GM18508 (cell line): ENCODE measurements around the gene ATG14.
"Not testable (repeated sequence)": the region's sequence is repeated elsewhere in the genome, so short reads cannot be mapped to it uniquely, and the experiment has no call there.

Source experiments
- ATAC-seq: cut with Tn5 transposase; IDR thresholded peaks from one replicate; pipeline ENCODE4 v1.9.1; 2021; ENCODE audit warnings: moderate number of reproducible peaks; ENCODE audit not compliant: insufficient read depth, unreplicated experiment

ATG14 gene

DNA sequence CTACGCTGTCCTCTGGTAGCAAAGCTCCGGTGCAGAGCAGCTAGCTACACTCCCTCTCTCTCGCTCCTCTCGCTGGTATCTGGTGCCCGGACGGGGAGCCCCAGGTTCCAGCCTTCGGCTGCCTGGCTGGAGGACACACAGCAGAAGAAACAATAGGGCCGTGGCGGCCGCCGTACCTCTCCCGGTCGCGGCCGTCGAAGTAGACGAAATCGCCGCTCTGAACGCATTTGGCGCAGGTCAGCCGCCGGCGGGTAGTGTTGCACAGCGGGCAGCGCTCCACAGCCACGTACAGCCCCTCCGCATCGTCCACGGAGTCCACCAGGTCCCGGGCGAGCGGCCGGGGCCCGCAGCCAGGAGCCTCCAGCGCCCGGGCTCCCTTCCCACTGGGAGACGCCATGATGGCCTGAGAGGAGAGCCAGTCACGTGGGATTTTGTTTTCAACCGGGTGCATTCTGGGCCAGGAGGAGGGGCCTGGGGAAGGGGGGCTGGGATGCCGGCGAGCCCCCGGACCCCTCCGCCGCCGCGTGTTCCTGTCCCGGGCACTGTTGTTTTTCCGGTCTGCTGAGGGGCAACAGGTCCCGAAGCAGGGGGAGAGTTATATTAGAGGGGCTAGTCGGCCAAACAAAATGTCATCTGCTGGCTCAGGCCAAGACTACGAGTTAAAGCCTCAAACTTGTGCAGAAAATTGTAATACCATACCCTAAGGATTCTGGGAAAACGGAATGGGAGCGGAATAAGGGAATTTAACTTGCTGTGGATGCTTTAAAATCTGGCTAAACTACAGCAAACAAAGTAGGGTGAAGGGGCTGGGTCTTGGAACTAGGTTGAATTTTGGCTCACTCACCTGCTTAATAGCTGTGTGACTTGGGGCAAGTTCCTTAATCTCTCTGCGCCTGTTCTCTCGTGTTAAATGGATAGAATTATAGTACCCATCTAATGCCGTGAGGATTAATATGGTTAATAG is at the start of gene ATG14:
ATG14 (minus strand) TSS at position 405 of the 964 bp plus-strand sequence; CDS start at position 397, 8 bp downstream.
- peak; percentile 68 for ATAC-seq

DNA sequence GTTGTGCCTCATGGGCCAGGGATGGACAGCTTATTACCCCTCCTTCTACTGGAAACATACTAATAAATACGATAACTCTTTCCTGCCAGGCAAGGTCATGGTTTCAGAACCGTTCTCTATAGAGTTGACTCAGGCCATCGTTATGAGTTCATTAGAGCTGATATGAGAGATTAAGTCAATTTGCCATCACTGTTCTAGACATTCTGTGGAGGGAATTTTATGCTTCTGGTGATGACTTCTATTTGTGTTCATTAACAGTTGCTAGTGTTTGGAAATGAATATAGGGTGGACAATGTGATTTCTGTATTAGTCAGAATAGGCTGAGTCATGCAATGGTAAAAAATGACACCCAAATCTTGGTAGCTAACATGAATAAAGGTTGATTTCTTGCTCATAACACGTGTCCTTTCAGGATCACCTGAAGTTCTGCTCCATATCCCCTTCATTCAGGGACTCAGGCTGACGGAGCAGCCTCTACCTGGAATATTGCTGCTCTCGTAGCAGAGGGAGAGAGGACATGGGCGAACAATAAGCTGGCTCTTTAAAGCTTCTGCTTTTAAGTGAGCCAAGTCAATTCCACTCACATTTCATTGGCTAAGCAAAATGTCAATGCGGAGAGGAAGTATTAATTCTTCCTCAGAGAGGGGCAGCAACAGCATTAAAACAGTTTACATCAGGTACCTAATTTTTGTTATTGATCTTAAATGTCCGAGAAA is 47.3 kb upstream of the ATG14 start:
- ATAC-seq = peak; percentile 84

DNA sequence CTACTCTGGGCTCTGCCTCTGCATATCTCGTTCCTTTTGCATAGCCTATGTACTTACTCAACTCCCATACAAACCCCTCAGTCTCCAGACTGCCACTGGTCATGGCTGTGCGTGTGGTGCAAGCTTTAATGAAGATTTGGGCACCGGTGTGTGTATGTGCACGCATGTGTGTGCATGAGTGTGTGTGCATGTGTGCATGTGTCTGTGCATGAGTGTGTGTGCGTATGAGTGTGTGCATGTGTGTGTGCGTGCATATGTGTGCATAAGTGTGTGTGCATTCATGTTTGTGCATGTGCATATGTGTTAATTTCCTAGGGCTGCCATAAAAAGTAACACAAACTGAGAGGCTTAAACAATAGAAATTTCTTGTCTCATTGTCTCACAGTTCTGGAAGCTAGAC is 45.9 kb upstream of the ATG14 start:
- ATAC-seq = no peak

- not testable (repeated sequence) for ATAC-seq
These were observed 44.8 kb upstream of the ATG14 start for GRCh38 chr14:55456411-55456810.

DNA sequence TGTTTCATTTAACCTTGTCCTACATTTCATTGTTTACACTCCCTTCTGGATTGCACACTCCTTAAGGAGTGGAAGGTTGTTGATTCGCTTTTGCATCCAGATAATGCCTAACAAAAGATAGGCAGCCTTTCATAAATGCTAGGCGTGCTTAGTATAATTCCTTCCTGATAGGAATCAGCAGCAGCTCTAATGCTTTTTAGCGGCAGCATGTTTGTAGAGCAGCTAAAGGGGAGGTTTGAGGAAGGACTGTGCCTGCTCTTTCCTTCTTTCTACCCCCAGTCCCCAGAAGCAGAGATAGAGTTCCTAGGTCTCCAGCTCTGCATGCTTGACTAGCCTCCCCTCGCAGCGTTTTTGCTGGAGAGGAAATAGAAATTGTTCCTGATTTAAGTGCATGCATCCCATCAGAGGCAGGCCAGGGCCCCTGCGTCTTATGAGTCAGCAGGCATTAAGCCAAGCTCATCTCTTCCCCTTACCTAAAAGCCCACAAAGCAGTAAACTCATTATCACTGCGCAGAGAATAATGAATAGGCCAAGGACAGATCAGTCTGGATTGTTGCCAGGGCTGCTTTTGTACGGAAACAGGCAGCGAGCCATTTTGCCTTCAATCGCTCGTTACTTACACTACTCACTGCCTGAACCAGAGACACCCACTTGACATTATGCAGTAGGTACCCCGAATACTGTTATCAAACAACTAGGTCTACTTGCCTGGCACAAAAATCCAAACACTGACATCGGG is 42.8 kb upstream of the ATG14 start:
- ATAC-seq = no peak

DNA sequence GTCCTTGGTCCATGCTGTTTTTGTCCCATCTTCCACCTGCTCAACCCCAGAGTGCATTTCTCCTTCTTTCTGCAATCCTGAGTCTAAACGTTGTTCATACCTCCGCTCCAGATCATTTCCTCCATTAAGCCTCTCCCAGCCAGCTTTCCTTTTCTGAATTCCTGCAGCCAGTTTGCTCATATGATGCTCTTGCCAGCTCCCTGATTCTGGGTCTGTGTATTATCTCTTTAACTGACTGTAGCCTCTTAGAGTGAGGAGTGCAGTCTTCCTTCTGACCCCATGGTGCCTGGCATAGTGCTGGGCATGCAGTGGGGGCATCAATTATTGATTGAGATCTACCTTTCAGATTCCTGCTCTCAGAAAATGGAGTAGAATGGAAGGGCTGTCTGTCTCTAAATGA is 40.3 kb upstream of the ATG14 start:
- no peak for ATAC-seq

DNA sequence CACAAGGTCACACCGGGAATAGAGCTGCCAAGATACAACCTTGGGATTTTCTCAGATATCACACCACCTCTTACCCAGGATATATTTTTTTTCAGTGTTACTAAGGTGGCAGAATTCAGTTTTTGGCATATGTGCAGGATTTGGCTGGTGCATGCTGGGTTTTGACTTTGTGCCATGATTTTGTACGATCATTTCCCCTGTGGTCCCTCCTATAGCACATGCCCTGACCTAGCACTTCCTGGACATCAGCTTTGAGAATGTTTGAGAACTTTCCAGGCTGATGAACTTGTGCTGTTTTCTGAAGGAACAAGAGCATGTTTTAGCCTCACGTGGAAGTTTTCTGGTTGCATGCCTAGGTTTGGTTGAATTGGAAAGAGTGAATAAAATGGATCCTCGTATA is 39.8 kb upstream of the ATG14 start:
- no peak for ATAC-seq

DNA sequence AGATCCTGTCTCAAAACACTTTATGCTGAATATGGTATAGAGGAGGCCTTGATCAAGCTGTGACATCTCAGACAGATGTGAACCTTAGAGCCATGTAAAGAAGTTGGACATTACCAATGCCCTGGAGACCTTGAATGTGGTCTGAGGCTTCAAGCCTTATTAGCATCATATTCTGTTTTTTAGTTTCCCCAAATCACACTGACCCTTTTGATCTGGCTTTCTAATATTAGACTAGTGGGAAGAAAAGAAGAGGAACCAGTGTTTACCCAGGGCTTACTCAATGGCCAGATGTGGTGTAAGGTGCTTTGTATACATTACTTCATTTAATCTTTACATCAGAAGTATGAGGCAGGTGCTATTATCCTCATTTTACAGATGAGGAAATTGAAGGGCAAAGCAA is 39.4 kb upstream of the ATG14 start:
- no peak for ATAC-seq

GRCh38 chr14:55450539-55450938 is 38.9 kb upstream of the ATG14 start:
- no peak for ATAC-seq

GRCh38 chr14:55450124-55450523 is 38.5 kb upstream of the ATG14 start:
- no peak for ATAC-seq

DNA sequence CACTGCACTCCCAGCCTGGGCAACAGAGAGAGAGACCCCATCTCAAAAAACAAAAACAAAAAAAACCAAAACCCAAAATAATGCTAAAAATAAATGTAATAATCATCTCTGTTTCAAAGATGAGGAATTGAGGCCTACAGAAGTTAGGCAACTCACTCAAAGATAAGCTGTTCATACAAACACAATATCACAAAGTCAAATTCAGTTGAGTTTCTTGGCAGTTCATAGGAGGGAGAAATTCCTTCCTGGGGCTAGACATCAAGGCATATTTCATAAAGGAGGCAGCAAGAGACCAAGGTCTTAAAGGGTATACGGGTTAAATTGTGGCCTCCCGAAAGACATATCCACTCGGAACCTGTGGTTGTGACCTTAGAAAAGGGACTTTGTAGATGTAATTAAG is 37.5 kb upstream of the ATG14 start:
- ATAC-seq = no peak

GRCh38 chr14:55448141-55448614 is 36.5 kb upstream of the ATG14 start:
- ATAC-seq = no peak

DNA sequence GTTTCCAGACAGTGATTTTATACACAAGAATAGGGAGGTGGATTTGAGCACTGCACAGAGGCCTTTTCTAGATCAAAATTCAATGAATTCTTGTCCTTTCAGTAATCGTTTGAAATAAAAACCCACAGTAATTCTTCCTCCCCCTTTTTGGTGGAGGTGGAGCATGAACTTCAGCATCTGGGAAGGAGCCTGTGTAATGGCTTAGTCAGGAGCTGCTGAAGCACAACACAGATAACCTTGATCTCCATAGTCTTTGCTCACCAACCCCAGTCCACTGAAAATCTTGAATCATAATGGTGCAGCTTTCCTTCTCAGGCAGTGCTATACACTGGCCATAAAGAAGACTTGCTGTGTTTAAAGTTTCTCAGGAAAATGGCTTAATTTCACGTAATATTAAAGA is 35.2 kb upstream of the ATG14 start:
- no peak for ATAC-seq

- no peak for ATAC-seq
These were observed 34.6 kb upstream of the ATG14 start for GRCh38 chr14:55446127-55446736.

DNA sequence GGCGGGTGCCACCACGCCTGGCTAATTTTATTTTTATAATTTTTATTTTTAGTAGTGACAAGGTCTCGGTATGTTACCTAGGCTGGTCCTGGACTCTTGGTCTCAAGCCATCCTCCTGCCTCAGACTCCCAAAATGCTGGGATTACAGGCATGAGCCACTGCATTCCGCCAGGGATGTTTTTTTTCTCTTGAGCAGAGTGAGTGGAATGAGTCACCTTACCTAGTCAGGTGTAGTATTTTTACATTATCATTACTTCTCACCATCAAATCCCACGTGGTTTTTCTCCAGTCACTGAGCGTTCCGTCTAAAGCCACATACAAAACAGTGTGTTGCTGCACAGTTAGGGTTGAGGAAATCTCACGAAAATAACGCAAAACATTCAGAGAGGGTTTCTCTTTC is 29.7 kb upstream of the ATG14 start:
- no peak for ATAC-seq

DNA sequence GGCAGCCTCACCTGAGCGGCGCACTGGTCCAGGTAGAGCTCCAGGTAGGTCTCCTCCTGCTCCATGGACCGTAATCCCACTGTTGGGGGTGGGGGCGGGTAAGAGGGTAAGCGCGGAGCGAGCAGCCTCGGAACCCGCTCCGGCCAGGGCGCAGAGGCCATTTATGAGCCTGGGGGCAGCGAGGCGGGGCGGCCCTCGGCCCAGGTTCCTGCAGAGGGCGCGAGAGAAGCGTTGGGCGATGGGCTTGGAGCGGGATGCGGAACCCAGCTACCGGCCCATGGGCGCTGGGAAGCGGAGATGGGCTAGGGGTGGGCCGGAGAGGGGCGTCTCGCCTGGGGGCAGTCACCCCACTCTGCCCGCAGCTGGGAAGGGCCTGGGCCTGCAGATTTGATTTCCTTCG is 28.8 kb upstream of the ATG14 start, which contains the start of gene TBPL2:
TBPL2 (minus strand) TSS at position 232 of the 400 bp plus-strand sequence; CDS start at position 65, 167 bp downstream.
- ATAC-seq = no peak

- ATAC-seq = no peak
These were observed 26.5 kb upstream of the ATG14 start for GRCh38 chr14:55438066-55438683.

DNA sequence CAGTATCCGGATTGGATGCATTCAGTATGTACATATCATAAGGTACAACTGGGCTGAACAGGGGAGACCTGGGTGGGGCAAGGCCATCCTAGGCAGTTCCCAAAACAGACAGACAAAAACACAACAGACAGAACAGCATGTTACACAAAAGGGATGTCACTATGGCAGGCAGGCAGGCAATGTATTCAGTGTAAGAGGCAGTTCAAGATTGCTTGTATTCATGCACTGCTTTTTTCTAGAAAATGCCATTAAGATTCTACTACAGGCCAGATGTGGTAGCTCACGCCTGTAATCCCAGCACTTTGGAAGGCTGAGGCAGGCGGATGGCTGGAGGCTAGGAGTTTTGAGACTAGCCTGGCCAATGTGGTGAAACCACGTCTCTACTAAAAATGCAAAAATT is 25.3 kb upstream of the ATG14 start:
- no peak for ATAC-seq

DNA sequence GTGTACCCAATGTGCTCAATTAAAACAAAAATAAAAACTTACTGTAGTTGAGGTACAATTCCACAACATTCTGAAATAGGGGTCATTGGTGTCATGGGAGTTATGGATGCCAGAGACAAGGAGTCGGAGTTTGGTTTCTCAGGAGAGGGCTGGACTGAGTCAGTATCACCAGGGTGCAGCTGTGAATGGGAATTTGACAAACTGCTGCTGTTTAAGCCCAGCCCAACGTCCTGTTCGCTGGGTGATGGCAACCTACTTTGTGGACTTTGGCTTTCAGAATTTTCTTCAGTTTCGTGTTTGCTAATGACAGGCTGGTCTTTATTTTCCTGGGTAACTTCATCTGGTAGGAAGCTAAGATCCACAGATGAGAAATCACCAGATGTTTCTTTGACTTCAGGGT is 24.9 kb upstream of the ATG14 start:
- no peak for ATAC-seq

GRCh38 chr14:55434805-55435174 is 23.2 kb upstream of the ATG14 start:
- ATAC-seq = no peak
